H1 (cell line): Measurements from ENCODE around the gene CDHR2. TPM values are rescaled to one million over a fixed set of nuclear protein-coding genes. Genes with fewer than 3 reads are reported as not detected.

Experiments
- CTCF ChIA-PET: fragments of 300-600 bp; sonication (Branson Sonifier 250); formaldehyde crosslinking; loops from one replicate; lab custom pipeline; 2021; ENCODE audit not compliant: partially characterized antibody; lab: Charles Lee
- POLR2A ChIA-PET: fragments of 300-600 bp; sonication (Branson Sonifier 250); formaldehyde crosslinking; loops from one replicate; lab custom pipeline; 2021; ENCODE audit warnings: inconsistent platforms; ENCODE audit not compliant: partially characterized antibody; lab: Charles Lee
- DNase-seq, 2 experiments: peaks; one replicate each; pipeline versions ENCODE4 v3.0.0 to v3.0.0-alpha.2; 2010 to 2022; ENCODE audit warnings: low spot score in 2 of 2, low read depth in 1 of 2, mixed read lengths in 1 of 2
- FAIRE-seq: peaks from 2 replicates; lab custom pipeline; 2011; peaks lifted over from hg19 to GRCh38; lab: Jason Lieb, UNC
- H2AFZ ChIP-seq: 2 replicates; pipeline ENCODE4 v1.8.1; 2012; ENCODE audit warnings: low read length, inconsistent platforms
- H2AK5ac ChIP-seq: 2 replicates; pipeline ENCODE4 v1.6.1; 2013; ENCODE audit warnings: low read depth, low read length
- H2BK120ac ChIP-seq: replicated peaks from 2 replicates; pipeline ENCODE3; 2013; ENCODE audit warnings: low read depth, low read length, inconsistent platforms
- H2BK12ac ChIP-seq: 2 replicates; pipeline ENCODE4 v1.6.1; 2013; ENCODE audit warnings: low read depth, low read length
- H2BK15ac ChIP-seq: 2 replicates; pipeline ENCODE4 v1.6.1; 2013; ENCODE audit warnings: low read length
- H2BK20ac ChIP-seq: 2 replicates; pipeline ENCODE4 v1.6.1; 2013; ENCODE audit warnings: low read length
- H2BK5ac ChIP-seq: 2 replicates; pipeline ENCODE4 v1.6.1; 2013; ENCODE audit warnings: low read depth, low read length
- H3K14ac ChIP-seq: 2 replicates; pipeline ENCODE4 v1.6.1; 2013; ENCODE audit warnings: inconsistent platforms; ENCODE audit not compliant: insufficient read length
- H3K18ac ChIP-seq: 2 replicates; pipeline ENCODE4 v1.6.1; 2013; ENCODE audit warnings: low read length; ENCODE audit errors: extremely low read depth
- H3K23ac ChIP-seq: 2 replicates; pipeline ENCODE4 v1.6.1; 2013; ENCODE audit warnings: inconsistent platforms; ENCODE audit not compliant: insufficient read length
- H3K23me2 ChIP-seq: 2 replicates; pipeline ENCODE4 v1.6.1; 2013; ENCODE audit warnings: low read depth, low read length
- H3K27ac ChIP-seq: 2 replicates; pipeline ENCODE4 v1.6.1; 2011; ENCODE audit warnings: low read depth, low read length, inconsistent platforms
- H3K27me3 ChIP-seq, 4 experiments: replicated peaks in 1 of 4; 1 replicate in 1 of 4; 2 replicates in 3 of 4; pipeline versions ENCODE4 v1.6.1 to v1.8.1; 2011 to 2013; ENCODE audit warnings: low read length in 3 of 4, mild to moderate bottlenecking in 3 of 4, inconsistent platforms in 2 of 4, mixed read lengths in 2 of 4, moderate library complexity in 1 of 4; ENCODE audit not compliant: control insufficient read depth in 3 of 4, insufficient read depth in 3 of 4; ENCODE audit errors: extremely low read depth in 1 of 4
- H3K36me3 ChIP-seq, 4 experiments: 2 replicates each; pipeline versions ENCODE4 v1.6.1 to v1.8.1; 2011 to 2013; ENCODE audit warnings: mild to moderate bottlenecking in 4 of 4, low read length in 3 of 4, moderate library complexity in 2 of 4, control low read depth in 1 of 4, inconsistent platforms in 1 of 4; ENCODE audit not compliant: insufficient read depth in 4 of 4, control insufficient read depth in 2 of 4
- H3K4ac ChIP-seq: replicated peaks from 2 replicates; pipeline ENCODE3; 2013; ENCODE audit warnings: low read length, low read depth, mixed read lengths, inconsistent platforms; ENCODE audit not compliant: insufficient read length
- H3K4me1 ChIP-seq, 4 experiments: replicated peaks in 1 of 4; 1 replicate in 1 of 4; 2 replicates in 3 of 4; pipeline versions ENCODE4 v1.6.1 to v1.8.1; 2011 to 2013; ENCODE audit warnings: low read length in 3 of 4, inconsistent platforms in 2 of 4, mixed read lengths in 1 of 4; ENCODE audit not compliant: insufficient read depth in 4 of 4, control insufficient read depth in 3 of 4
- H3K4me2 ChIP-seq, 2 experiments: 2 replicates each; pipeline versions ENCODE4 v1.6.1 to v1.8.1; 2011 to 2013; ENCODE audit warnings: low read depth in 2 of 2, low read length in 2 of 2, control low read depth in 1 of 2, inconsistent platforms in 1 of 2, mild to moderate bottlenecking in 1 of 2; ENCODE audit not compliant: insufficient read depth in 1 of 2
- H3K4me3 ChIP-seq, 4 experiments: fragments of 200-600, 300-600 bp in 1 of 4; sonication (generic), shearing (Covaris generic), sonication (Bioruptor Twin) in 1 of 4; 2 replicates each; pipeline versions ENCODE4 v1.5.1 to v1.8.1; 2011 to 2016; ENCODE audit warnings: low read length in 4 of 4, low read depth in 3 of 4, control low read depth in 2 of 4, inconsistent platforms in 2 of 4, mild to moderate bottlenecking in 2 of 4, mixed read lengths in 1 of 4, moderate library complexity in 1 of 4; ENCODE audit not compliant: insufficient read depth in 2 of 4; ENCODE audit errors: extremely low read depth in 1 of 4
- H3K56ac ChIP-seq: replicated peaks from 2 replicates; pipeline ENCODE3; 2013; ENCODE audit warnings: low read depth, mild to moderate bottlenecking, mixed read lengths, low read length, inconsistent platforms; ENCODE audit not compliant: insufficient read length
- H3K79me1 ChIP-seq: 2 replicates; pipeline ENCODE4 v1.6.1; 2013; ENCODE audit warnings: low read depth, low read length, control low read depth
- H3K79me2 ChIP-seq, 2 experiments: 2 replicates each; pipeline versions ENCODE4 v1.6.1 to v1.8.1; 2012 to 2013; ENCODE audit warnings: low read length in 2 of 2, mild to moderate bottlenecking in 2 of 2, inconsistent platforms in 1 of 2; ENCODE audit not compliant: insufficient read depth in 2 of 2, control insufficient read depth in 1 of 2
- H3K9ac ChIP-seq, 4 experiments: replicated peaks in 1 of 4; 1 replicate in 1 of 4; 2 replicates in 3 of 4; pipeline versions ENCODE4 v1.6.1 to v1.8.1; 2011 to 2013; ENCODE audit warnings: low read depth in 3 of 4, low read length in 3 of 4, control low read depth in 2 of 4, mild to moderate bottlenecking in 2 of 4, moderate library complexity in 2 of 4, inconsistent platforms in 1 of 4; ENCODE audit errors: extremely low read depth in 1 of 4
- H3K9me3 ChIP-seq, 2 experiments: 2 replicates each; pipeline versions ENCODE4 v1.6.1 to v1.8.1; 2012 to 2013; ENCODE audit warnings: mild to moderate bottlenecking in 2 of 2, moderate library complexity in 2 of 2, control low read depth in 1 of 2, inconsistent platforms in 1 of 2, low read depth in 1 of 2, low read length in 1 of 2, mixed read lengths in 1 of 2; ENCODE audit not compliant: insufficient read depth in 2 of 2
- H4K20me1 ChIP-seq, 2 experiments: replicated peaks in 1 of 2; 2 replicates each; pipeline versions ENCODE3 to v1.8.1; 2011 to 2013; ENCODE audit warnings: inconsistent platforms in 2 of 2, low read length in 2 of 2, mild to moderate bottlenecking in 1 of 2; ENCODE audit not compliant: insufficient read depth in 2 of 2, control insufficient read depth in 1 of 2
- H4K5ac ChIP-seq: 2 replicates; pipeline ENCODE4 v1.6.1; 2013; ENCODE audit warnings: low read length, low read depth, mixed read lengths, inconsistent platforms; ENCODE audit not compliant: insufficient read length
- H4K8ac ChIP-seq: 2 replicates; pipeline ENCODE4 v1.8.0; 2013; ENCODE audit warnings: mild to moderate bottlenecking, moderate library complexity, low read length, inconsistent platforms; ENCODE audit not compliant: insufficient read depth; ENCODE audit errors: extremely low read depth
- H4K91ac ChIP-seq: replicated peaks from 2 replicates; pipeline ENCODE3; 2013; ENCODE audit warnings: low read length, mixed read lengths, inconsistent platforms; ENCODE audit not compliant: insufficient read length
- CTBP2 ChIP-seq: IDR thresholded peaks from 2 replicates; pipeline ENCODE4 v1.7.0; 2011; ENCODE audit warnings: borderline replicate concordance, mild to moderate bottlenecking, moderate library complexity, mixed read lengths, low read length; ENCODE audit not compliant: insufficient read depth, insufficient read length
- WGBS, 2 experiments: shearing (Covaris generic) in 1 of 2; methylation state at CpG; one replicate each; pipeline versions ENCODE4 v1.1.6 to v1.1.7; 2013 to 2015; ENCODE audit warnings: low lambda C conversion rate in 2 of 2, mixed read lengths in 2 of 2, inconsistent platforms in 1 of 2, low coverage in 1 of 2, missing lambda C conversion rate in 1 of 2; ENCODE audit not compliant: insufficient replicate concordance in 2 of 2, insufficient coverage in 1 of 2, insufficient read length in 1 of 2; ENCODE audit errors: extremely low coverage in 1 of 2, missing lambda C conversion rate in 1 of 2; 5-methylcytosine and 5-hydroxymethylcytosine counted together
- polyA plus RNA-seq, 7 experiments: library from polyadenylated mRNA; depleted of rRNA in 3 of 7; stranded (reverse) in 5 of 7; unstranded in 2 of 7; fragments of >200 nt in 5 of 7; fragments of 200-250 nt in 2 of 7; gene quantifications; 1 replicate in 5 of 7; 2 replicates in 1 of 7; 4 replicates in 1 of 7; pipeline versions ENCODE4 v1.2.1 to v1.2.3, GENCODE V29; 2011 to 2013; ENCODE audit warnings: missing spikeins in 2 of 7, mixed read lengths in 2 of 7
- total RNA-seq: library from RNA; stranded (reverse); fragmentation: NEBNext Ultra II Directional; extraction: Animal tissue kit (Norgen Biotek cat#: 25700); gene quantifications from 2 replicates; pipeline ENCODE4 v1.2.1, GENCODE V29; 2021

Gene CDHR2
- total and polyA plus RNA-seq, 2 of the 8 experiments (the other 6 are each of a cell fraction or from before 2014, with no cell fraction given): 0.02 to 0.43 TPM

DNA sequence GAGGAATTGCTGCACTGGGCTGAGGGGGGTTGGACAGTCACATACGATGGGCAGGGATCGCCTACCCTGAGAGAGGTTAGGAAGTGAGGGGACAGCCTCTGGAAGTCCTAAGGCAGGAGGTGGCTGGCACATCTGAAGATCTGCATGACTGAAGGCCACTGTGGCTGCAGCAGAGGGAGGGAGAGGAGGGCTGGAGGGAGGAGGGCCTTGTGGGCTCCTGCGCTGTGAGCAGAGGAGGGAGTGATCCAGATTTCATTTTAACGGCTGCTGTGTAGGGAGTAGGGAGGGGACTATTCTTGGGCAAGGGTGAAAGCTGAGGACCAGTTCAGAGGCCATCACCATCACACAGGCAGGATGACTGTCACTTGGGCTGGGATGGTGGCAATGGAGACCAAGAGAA, 88.4 kb downstream of the CDHR2 start:
- Histone ChIP-seq H3K27ac (no peak overlapping the region), H4K20me1 (no peaks in the 10 kb centered on the region), H3K4ac (no peak overlapping the region), H2BK12ac (peak overlapping the region; percentile 50; the same call in 1 of the 2 replicates), H3K79me2 (no peaks in the 10 kb centered on the region), H3K9ac (no peak overlapping the region), H2BK20ac (peak overlapping the region; percentile 83; the same call in 1 of the 2 replicates), H3K36me3 (no peaks in the 10 kb centered on the region), H2BK120ac (no peak overlapping the region), H3K27me3 (no peaks in the 10 kb centered on the region), H3K14ac (no peak overlapping the region), H2BK5ac (peak overlapping the region; percentile 52; the same call in 1 of the 2 replicates), H3K23me2 (no peaks in the 10 kb centered on the region), H4K5ac (no peak overlapping the region), H3K4me3 (no peak overlapping the region), H3K18ac (peak overlapping the region; percentile 66; the same call in 1 of the 2 replicates), H3K79me1 (no peaks in the 10 kb centered on the region), H4K91ac (no peak overlapping the region), H3K4me1 (peaks cover 0 to 16% (median 3%) of the 10 kb centered on the region in 4 experiments; a peak in 6 of 7 replicates), H3K9me3 (peaks cover 0 to 3% of the 10 kb centered on the region in 2 experiments; a peak in 1 of 4 replicates), H4K8ac (no peak overlapping the region), H2AFZ (no peak overlapping the region), H3K23ac (no peak overlapping the region), H2BK15ac (peak overlapping the region; percentile 89), H3K4me2 (no peak overlapping the region), H2AK5ac (peak overlapping the region; percentile 82; the same call in 1 of the 2 replicates), H3K56ac (no peak overlapping the region)
- FAIRE-seq (no peak), DNase-seq (no peak)
- WGBS, 2 experiments: 67% methylated on average over 4 of the region's 4 CpGs; no CpG with 5 or more reads in 1 of the 2 experiments
- ChIA-PET POLR2A (no interaction called here), CTCF (interaction anchor here (1.3 kb wide), 1 partner anchor 32 kb away, joined by 3 read pairs; no protein-coding TSS in a partner anchor)
- no peak for TF ChIP-seq CTBP2
